Measurements from ENCODE around the gene SCRN1. TPM values are rescaled to one million over a fixed set of nuclear protein-coding genes. Genes with fewer than 3 reads are reported as not detected.

Gene SCRN1
- polyA plus RNA-seq, 1 donor from 2014 or later, result 130 TPM

- TF ChIP-seq EP300 (conservative IDR thresholded peaks at IDR 0.05; ENCODE audit: poor library complexity, severe bottlenecking) (no peak), CTCF (IDR thresholded peaks at IDR 0.05; ENCODE audit: poor library complexity, severe bottlenecking) (no peak), EZH2 (IDR thresholded peaks at IDR 0.05; ENCODE audit: borderline replicate concordance, insufficient read depth, low read length, poor library complexity, severe bottlenecking) (no peak), REST (IDR thresholded peaks at IDR 0.05; ENCODE audit: borderline replicate concordance) (no peak), RAD21 (conservative IDR thresholded peaks at IDR 0.05) (no peak), SMC3 (conservative IDR thresholded peaks at IDR 0.05; ENCODE audit: poor library complexity) (no peak), MXI1 (conservative IDR thresholded peaks at IDR 0.05; ENCODE audit: poor library complexity, severe bottlenecking) (no peak), TAF1 (IDR thresholded peaks at IDR 0.05; ENCODE audit: low read depth) (no peak), POLR2AphosphoS5 (IDR thresholded peaks at IDR 0.05) (no peak)
Observed at GRCh38 chr7:29937132-29937531, 52.5 kb downstream of the SCRN1 start.

GRCh38 chr7:29935111-29935510, 54.5 kb downstream of the SCRN1 start:
- Histone ChIP-seq H2AFZ (ENCODE audit: low read depth, low read length) (no peak overlapping the region), H3K27ac (ENCODE audit: low read length) (no peak overlapping the region), H3F3A (ENCODE audit: insufficient read depth, low read length, poor library complexity, severe bottlenecking) (no peaks in the 10 kb centered on the region), H3K4me3 (ENCODE audit: low read length) (no peak overlapping the region), H3K4me2 (ENCODE audit: low read length) (no peak overlapping the region), H3K27me3 (ENCODE audit: insufficient read depth, low read depth, low read length) (no peaks in the 10 kb centered on the region), H4K20me1 (ENCODE audit: insufficient read depth) (no peaks in the 10 kb centered on the region), H3K79me2 (replicated peaks; ENCODE audit: insufficient read depth, low read length) (no peaks in the 10 kb centered on the region), H3K9me3 (ENCODE audit: low read length) (no peaks in the 10 kb centered on the region), H3K9me2 (ENCODE audit: insufficient read depth, low read length) (no peaks in the 10 kb centered on the region), H3K9ac (ENCODE audit: low read length) (no peak overlapping the region), H3K36me3 (ENCODE audit: insufficient read depth, low read length) (peaks cover 18% of the 10 kb centered on the region)
- no peak for TF ChIP-seq CTCF (IDR thresholded peaks at IDR 0.05; ENCODE audit: poor library complexity, severe bottlenecking)
- no peak for TF ChIP-seq TAF1 (IDR thresholded peaks at IDR 0.05; ENCODE audit: low read depth)
- no peak for TF ChIP-seq MXI1 (conservative IDR thresholded peaks at IDR 0.05; ENCODE audit: poor library complexity, severe bottlenecking)
- TF ChIP-seq RAD21 (conservative IDR thresholded peaks at IDR 0.05), result no peak
- TF ChIP-seq POLR2AphosphoS5 (IDR thresholded peaks at IDR 0.05), result no peak
- TF ChIP-seq SMC3 (conservative IDR thresholded peaks at IDR 0.05; ENCODE audit: poor library complexity), result no peak
- no peak for TF ChIP-seq EZH2 (IDR thresholded peaks at IDR 0.05; ENCODE audit: borderline replicate concordance, insufficient read depth, low read length, poor library complexity, severe bottlenecking)
- no peak for TF ChIP-seq REST (IDR thresholded peaks at IDR 0.05; ENCODE audit: borderline replicate concordance)
- TF ChIP-seq EP300 (conservative IDR thresholded peaks at IDR 0.05; ENCODE audit: poor library complexity, severe bottlenecking), result no peak

More at GRCh38 chr7:29937132-29937531, 52.5 kb downstream of the SCRN1 start:
- H3K9me2 ChIP-seq (ENCODE audit: insufficient read depth, low read length), result no peaks in the 10 kb centered on the region
- H3K9ac ChIP-seq (ENCODE audit: low read length), result no peak overlapping the region
- no peaks in the 10 kb centered on the region for H3K79me2 ChIP-seq (replicated peaks; ENCODE audit: insufficient read depth, low read length)
- no peak overlapping the region for H3K4me3 ChIP-seq (ENCODE audit: low read length)
- H3F3A ChIP-seq (ENCODE audit: insufficient read depth, low read length, poor library complexity, severe bottlenecking), result no peaks in the 10 kb centered on the region
- H3K4me2 ChIP-seq (ENCODE audit: low read length), result no peak overlapping the region
- no peaks in the 10 kb centered on the region for H4K20me1 ChIP-seq (ENCODE audit: insufficient read depth)
- H2AFZ ChIP-seq (ENCODE audit: low read depth, low read length), result no peak overlapping the region
- H3K27ac ChIP-seq (ENCODE audit: low read length), result no peak overlapping the region
- H3K36me3 ChIP-seq (ENCODE audit: insufficient read depth, low read length), result peaks cover 18% of the 10 kb centered on the region
- H3K27me3 ChIP-seq (ENCODE audit: insufficient read depth, low read depth, low read length), result no peaks in the 10 kb centered on the region
- H3K9me3 ChIP-seq (ENCODE audit: low read length), result no peaks in the 10 kb centered on the region

Data from neural cell (in vitro differentiated cells).